Neutrophil (primary cell): Measurements from ENCODE around the gene GON4L.
"Not testable (repeated sequence)": the region's sequence is repeated elsewhere in the genome, so short reads cannot be mapped to it uniquely, and the experiment has no call there.

ENCODE experiments used
- H3K27ac ChIP-seq: fragments of 200-600 bp; sonication (generic); 2 replicates; pipeline ENCODE4 v1.5.1; 2016; ENCODE audit warnings: mild to moderate bottlenecking, moderate library complexity
- H3K27me3 ChIP-seq: fragments of 200-600 bp; sonication (generic); 2 replicates; pipeline ENCODE4 v1.6.0; 2016; ENCODE audit warnings: mild to moderate bottlenecking
- H3K36me3 ChIP-seq: fragments of 200-600 bp; sonication (generic); 2 replicates; pipeline ENCODE4 v1.5.1; 2017
- H3K4me1 ChIP-seq, 2 experiments: fragments of 200-600 bp in 1 of 2; sonication (generic) in 1 of 2; 1 replicate in 1 of 2; 2 replicates in 1 of 2; pipeline versions ENCODE4 v1.5.1 to v1.6.1; 2013 to 2016; ENCODE audit warnings: low read depth in 1 of 2, low read length in 1 of 2, mild to moderate bottlenecking in 1 of 2, moderate library complexity in 1 of 2; ENCODE audit not compliant: control insufficient read depth in 1 of 2, insufficient read depth in 1 of 2
- H3K4me3 ChIP-seq, 2 experiments: fragments of 200-600 bp in 1 of 2; sonication (generic) in 1 of 2; 1 replicate in 1 of 2; 2 replicates in 1 of 2; pipeline ENCODE4 v1.5.1; 2013 to 2016; ENCODE audit warnings: low read depth in 1 of 2, low read length in 1 of 2, mild to moderate bottlenecking in 1 of 2, moderate library complexity in 1 of 2
- H3K9me3 ChIP-seq: fragments of 200-600 bp; sonication (generic); 2 replicates; pipeline ENCODE4 v1.5.1; 2016
- TF ChIP-seq, protein P1 (sequence below): fragments of 200-600 bp; sonication (generic); IDR thresholded peaks from 2 replicates; pipeline ENCODE4 v1.5.1; 2016; ENCODE audit warnings: antibody characterized with exemption

The GON4L gene

DNA sequence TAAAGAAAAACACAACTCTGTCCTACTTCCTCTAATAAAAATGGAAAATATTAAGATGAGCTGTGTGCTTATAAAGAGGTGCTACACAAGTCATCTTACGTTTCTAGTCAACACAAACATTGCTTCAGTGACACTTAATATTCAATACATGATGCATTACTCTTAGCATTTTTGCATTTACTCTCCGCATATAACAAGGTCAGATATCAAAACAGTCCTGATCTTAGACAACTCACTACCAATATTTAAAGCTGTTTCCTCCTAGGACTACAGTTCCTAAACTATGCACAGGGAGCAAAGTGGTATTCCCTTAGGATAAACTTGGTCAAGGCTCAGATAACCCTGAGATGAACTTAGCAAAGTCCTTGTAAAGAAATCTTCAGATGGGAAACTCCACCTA is 41.9 kb upstream of the GON4L start:
- peaks cover 5% of the 10 kb centered on the region for H3K9me3 ChIP-seq
- TF ChIP-seq, protein P1, sequence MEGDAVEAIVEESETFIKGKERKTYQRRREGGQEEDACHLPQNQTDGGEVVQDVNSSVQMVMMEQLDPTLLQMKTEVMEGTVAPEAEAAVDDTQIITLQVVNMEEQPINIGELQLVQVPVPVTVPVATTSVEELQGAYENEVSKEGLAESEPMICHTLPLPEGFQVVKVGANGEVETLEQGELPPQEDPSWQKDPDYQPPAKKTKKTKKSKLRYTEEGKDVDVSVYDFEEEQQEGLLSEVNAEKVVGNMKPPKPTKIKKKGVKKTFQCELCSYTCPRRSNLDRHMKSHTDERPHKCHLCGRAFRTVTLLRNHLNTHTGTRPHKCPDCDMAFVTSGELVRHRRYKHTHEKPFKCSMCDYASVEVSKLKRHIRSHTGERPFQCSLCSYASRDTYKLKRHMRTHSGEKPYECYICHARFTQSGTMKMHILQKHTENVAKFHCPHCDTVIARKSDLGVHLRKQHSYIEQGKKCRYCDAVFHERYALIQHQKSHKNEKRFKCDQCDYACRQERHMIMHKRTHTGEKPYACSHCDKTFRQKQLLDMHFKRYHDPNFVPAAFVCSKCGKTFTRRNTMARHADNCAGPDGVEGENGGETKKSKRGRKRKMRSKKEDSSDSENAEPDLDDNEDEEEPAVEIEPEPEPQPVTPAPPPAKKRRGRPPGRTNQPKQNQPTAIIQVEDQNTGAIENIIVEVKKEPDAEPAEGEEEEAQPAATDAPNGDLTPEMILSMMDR, result no peak
- no peak overlapping the region for H3K4me3 ChIP-seq
- peak overlapping the region; percentile 47 for H3K27ac ChIP-seq
- no peaks in the 10 kb centered on the region for H3K27me3 ChIP-seq
- H3K4me1 ChIP-seq, result no peaks in the 10 kb centered on the region
- H3K36me3 ChIP-seq, result peaks cover 81% of the 10 kb centered on the region

DNA sequence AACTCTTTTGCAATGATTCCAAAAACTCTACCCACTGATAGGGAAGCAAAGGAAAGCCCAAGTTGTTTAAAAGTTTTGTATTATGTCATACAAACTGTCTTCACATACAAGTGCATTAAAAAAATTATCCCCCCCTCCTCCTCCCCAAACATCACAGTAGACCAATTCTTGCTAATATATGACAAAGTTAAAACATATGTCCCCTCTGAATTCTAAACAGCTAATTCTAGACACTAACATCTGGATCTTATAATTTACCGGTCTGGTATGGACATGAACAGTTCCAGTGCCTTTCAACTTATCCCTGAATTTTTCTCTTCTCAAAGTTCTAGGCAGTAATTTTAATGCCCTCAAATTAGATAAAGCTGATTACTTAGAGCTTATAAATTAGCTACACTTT is 40.7 kb upstream of the GON4L start:
- no peak overlapping the region for H3K4me3 ChIP-seq
- H3K4me1 ChIP-seq, result no peaks in the 10 kb centered on the region
- no peaks in the 10 kb centered on the region for H3K27me3 ChIP-seq
- no peak overlapping the region for H3K27ac ChIP-seq
- H3K36me3 ChIP-seq, result peaks cover 70% of the 10 kb centered on the region
- H3K9me3 ChIP-seq, result no peaks in the 10 kb centered on the region
- TF ChIP-seq, protein P1, result no peak

DNA sequence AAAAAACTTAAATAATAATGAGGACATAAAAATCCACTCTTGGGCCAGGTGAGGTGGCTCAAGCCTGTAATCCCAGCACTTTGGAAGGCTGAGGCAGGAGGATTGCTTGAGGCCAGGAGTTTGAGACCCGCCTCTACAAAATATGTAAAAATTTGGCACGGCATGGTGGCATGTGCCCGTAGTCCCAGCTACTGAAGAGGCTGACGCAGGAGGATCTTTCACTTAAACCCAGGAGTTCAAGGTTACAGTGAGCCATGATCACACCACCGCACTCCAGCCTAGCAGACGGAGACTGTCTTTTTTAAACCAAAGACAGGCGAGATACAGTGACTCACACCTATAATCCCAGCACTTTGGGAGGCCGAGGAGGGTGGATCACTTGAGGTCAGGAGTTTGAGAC is 39.5 kb upstream of the GON4L start:
- H3K4me3 ChIP-seq, H3K27ac ChIP-seq, H3K4me1 ChIP-seq, H3K27me3 ChIP-seq, H3K9me3 ChIP-seq: not testable (repeated sequence)
- peaks cover 57% of the 10 kb centered on the region for H3K36me3 ChIP-seq

DNA sequence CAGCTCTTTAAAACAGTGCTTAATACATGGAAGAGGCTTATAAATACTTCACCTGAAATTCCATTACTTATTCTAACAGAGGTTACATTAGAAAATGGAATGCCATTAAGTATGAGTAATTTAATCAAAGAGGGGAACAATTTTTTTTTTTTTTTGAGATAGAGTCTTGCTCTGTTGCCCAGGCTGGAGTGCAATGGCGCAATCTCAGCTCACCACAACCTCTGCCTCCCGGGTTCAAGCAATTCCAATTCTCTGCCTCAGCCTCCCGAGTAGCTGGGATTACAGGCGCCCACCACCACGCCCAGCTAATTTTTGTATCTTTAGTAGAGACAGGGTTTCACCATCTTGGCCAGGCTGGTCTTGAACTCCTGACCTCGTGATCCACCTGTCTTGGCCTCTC is 38.6 kb upstream of the GON4L start:
- H3K36me3 ChIP-seq, result peaks cover 48% of the 10 kb centered on the region
- not testable (repeated sequence) for H3K4me3 ChIP-seq, H3K4me1 ChIP-seq, H3K27ac ChIP-seq, H3K27me3 ChIP-seq, H3K9me3 ChIP-seq

DNA sequence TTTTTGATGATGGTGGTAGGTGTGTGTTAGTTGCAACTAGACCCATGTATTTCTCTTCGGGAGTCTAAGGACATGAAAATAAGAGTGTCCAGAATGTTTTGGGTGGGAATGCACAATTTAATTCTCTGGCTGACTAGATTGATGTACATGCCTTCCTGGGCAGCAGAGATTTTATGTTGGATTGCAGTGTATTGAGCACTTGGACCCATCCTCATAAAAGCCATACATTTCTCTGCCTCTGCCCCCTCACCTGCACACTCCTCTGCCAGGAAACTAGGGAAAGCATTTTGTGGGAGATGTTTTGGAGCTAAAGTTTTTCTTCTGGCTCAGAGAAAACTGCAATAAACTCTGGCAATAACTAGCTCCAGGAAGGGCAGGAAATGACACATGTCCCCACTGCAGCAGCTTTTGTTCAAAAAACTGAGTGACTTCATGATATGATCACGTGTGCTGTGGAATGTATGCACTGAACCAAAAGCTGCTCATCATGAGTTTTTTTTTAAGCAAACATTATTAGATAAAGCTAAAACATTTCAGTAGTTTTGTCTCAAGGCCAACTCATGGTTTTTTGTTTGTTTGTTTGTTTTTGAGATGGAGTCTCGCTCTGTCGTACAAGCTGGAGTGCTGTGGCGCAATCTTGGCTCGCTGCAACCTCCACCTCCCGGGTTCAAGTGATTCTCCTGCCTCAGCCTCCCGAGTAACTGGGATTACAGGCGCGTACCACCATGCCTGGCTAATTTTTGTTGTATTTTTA is 36.6 kb upstream of the GON4L start:
- Histone ChIP-seq H3K4me1 (no peaks in the 10 kb centered on the region), H3K36me3 (peaks cover 28% of the 10 kb centered on the region), H3K9me3 (no peaks in the 10 kb centered on the region), H3K4me3 (no peak overlapping the region), H3K27ac (no peak overlapping the region), H3K27me3 (no peaks in the 10 kb centered on the region)
- TF ChIP-seq, protein P1, result no peak

DNA sequence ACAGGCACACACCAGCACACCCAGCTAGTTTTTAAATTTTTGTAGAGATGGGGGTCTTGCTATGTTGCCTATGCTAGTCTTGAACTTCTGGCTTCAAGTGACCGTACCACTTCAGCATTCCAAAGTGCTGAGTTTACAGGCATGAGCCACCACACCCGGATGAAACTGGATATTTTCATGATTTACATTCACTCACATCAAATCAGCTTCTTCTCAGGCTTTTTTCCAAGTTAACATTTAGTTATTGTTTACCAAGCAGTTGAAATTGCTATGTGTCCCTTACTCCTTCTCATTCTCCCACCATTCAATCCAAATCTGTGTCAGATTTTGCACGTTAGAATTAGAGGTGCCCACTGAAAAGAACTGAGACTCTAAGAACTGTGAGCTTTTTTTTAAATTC is 35.8 kb upstream of the GON4L start:
- Histone ChIP-seq H3K4me1 (no peaks in the 10 kb centered on the region), H3K27ac (no peak overlapping the region), H3K4me3 (no peak overlapping the region), H3K9me3 (no peaks in the 10 kb centered on the region), H3K36me3 (peaks cover 22% of the 10 kb centered on the region), H3K27me3 (no peaks in the 10 kb centered on the region)
- TF ChIP-seq, protein P1, result no peak

DNA sequence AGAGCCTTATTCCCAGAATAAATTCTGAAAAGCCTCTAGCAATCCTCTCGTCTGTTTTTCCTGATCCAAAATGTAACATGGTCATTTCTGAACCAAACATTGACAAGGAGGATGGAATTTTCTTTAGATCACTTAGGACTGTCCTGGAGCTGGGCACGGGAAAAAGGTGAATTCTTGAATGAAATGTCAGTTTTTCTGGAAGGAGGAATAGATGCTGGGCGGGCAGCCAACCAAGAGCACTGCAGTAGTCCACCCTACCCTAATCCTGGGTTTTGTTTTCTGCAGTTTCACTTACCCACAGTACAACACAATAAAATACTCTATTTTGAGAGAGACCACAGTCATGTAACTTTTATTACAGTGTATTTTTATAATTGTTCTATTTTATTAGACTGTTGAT is 33.2 kb upstream of the GON4L start:
- Histone ChIP-seq H3K36me3 (no peaks in the 10 kb centered on the region), H3K4me3 (no peak overlapping the region), H3K27me3 (no peaks in the 10 kb centered on the region), H3K4me1 (no peaks in the 10 kb centered on the region), H3K9me3 (no peaks in the 10 kb centered on the region), H3K27ac (no peak overlapping the region)
- TF ChIP-seq, protein P1, result no peak
